Activated naive CD4-positive, alpha-beta T cell treated with Interleukin-2 at 50 U/mL for 16 hours (primary cell): ENCODE measurements around the gene PBRM1.

ENCODE experiments used
- DNase-seq: peaks from one replicate; pipeline ENCODE4 v3.0.0-alpha.2; 2020

The PBRM1 gene

DNA sequence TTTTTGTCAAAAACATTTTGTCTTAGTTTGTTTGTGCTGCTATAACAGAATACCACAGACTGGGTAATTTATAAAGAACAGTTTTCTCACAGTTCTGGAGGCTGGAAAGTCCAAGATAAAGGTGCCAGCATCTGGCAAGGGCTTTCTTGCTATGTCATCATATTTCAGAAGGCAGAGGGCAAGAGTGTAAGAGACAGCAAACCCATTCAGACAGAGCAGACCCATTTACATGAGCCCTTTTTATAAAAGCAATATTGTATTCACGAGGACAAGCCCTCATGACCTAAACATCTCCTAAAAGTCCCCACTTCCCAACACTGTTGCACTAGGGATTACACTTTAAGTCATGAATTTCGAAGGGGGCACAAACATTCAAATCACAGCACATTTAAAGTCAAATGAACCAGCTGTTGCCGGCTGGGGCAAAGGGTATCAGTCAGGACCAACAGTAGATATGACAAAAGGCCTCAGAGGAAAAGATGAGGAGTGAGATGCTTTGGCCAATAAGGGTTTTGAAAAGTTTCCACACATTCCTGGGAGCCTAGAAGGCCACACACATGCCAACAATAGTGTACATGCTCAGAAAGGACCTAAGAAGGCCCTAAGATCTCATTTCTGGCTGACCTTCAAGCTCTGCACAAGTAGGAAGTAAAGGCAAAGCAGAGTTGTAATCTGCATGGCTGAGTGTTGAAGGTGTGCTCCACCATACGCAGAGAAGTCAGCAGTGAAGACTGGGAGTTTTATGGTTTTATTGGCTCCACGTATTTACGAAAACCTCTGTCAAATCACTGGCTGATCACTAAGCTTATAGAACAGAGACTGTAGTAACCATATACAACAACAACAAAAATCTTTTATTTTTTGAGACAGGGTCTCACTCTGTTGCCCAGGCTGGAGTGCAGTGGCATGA is 111.4 kb downstream of the PBRM1 start:
- no peak for DNase-seq

DNA sequence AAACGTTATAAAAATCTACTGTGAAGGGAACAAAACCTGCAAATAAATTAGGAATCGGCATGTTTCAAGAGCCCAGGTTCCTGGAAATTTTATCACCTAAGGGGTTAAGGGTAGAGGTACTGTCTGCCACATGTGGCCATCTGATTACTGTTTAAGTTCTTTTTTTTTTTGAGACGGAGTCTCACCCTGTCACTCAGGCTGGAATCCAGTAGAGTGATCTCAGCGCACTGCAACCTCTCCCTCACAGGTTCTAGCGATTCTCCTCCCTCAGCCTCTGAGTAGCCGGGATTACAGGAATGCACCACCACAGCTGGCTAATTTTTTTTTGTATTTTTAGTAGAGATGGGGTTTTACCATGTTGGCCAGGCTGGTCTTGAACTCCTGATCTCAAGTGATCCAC is 113.5 kb downstream of the PBRM1 start:
- no peak for DNase-seq

DNA sequence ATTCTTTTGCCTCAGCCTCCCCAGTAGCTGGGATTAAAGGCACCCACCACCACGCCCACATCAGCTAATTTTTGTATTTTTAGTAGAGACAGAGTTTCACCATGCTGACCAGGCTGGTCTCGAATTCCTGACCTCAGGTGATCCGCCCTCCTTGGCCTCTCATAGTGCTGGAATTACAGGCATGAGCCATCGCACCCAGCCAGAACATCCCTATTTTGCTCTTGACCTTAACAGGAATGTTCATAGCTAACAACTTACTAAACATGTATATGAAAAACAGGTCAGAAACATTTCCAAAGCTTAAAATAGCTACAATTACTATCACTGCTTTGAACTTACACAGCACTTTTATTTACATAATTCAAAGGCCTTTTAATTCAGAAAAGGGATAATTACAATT is 115.6 kb downstream of the PBRM1 start:
- DNase-seq: no peak

DNA sequence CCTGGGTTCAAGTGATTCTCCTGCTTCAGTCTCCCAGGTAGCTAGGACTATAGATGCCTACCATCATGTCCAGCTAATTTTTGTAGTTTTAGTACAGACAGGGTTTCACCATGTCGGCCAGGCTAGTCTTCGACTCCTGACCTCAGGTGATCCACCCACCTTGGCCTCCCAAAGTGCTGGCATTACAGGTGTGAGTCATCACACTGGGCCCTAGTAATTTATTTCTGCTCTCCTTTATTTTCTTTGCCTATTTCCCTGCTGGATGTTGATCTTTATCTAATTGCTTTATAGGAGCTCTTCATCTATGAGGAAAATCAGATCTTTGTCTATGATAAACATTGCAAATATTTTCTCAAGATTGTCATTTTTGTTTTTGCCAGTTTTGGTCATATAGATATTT is 117.6 kb downstream of the PBRM1 start:
- no peak for DNase-seq

DNA sequence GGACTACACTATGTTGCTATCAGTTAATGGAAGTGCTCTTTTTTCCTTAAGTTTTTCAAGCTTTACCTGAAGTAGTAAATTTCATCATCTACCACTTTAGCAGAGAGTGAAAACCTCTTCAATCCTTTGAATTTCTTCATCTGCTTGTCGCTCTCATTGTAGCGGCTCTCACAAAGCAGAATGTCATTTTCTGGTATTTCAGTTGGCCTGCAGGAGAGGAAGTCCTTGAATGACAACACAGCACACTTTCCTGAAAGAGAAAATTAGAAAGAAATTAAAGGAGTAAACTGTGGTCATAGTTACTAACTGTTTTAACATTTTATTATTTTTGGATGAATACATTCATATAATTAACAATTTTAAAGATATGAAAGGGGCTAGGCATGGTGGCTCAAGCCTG is 121.7 kb downstream of the PBRM1 start:
- DNase-seq: no peak

DNA sequence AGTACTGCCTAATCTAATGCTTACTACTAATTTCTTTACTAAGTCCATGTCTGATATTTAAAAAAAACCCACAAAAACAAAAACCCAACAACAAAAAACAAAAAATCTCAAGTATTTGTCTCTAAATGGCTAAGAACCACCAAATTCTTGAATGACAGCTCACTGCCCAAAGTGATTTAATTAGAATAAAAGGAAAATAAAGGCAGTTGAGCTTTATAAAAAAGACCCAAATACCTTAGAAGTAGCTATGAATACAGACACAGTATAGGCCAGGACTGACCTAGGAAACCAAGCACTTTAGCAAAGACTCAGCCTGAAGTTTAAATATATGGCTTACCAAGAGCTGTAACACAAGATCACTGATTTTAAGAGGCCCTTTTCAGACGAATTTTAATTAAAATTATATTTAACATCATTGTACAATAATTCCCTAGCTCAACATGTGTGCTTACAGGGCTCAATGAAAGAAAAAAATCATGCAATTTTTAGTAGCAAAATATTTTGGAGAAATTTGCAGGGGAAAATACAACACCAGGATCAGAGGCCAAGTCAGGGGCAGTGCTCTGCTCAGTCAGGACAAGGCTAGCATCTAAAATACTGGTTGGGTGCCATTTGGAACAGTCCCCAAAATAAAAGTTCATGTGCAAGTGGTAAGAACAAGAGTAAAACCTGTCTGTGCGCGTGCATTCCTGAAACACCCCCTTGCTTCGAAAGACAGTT is 124.5 kb downstream of the PBRM1 start:
- no peak for DNase-seq

DNA sequence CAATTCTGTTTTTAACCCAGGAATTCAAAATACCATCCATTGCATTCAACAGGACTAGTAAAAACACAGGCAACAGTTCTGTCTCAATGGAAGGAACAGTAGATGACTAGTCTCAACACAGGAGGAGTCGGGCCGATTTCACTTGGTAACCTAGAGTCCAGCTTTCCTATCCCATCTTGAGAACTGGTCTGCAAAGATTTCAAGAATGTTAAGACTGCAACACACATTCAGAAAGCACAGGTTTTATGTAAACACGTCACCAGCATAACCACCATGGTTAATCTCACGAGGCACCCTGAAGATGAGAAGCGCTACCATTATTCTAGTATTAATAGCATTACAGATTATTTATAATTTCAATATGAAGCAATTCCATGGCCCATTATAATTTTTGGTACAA is 127.3 kb downstream of the PBRM1 start:
- DNase-seq: no peak

DNA sequence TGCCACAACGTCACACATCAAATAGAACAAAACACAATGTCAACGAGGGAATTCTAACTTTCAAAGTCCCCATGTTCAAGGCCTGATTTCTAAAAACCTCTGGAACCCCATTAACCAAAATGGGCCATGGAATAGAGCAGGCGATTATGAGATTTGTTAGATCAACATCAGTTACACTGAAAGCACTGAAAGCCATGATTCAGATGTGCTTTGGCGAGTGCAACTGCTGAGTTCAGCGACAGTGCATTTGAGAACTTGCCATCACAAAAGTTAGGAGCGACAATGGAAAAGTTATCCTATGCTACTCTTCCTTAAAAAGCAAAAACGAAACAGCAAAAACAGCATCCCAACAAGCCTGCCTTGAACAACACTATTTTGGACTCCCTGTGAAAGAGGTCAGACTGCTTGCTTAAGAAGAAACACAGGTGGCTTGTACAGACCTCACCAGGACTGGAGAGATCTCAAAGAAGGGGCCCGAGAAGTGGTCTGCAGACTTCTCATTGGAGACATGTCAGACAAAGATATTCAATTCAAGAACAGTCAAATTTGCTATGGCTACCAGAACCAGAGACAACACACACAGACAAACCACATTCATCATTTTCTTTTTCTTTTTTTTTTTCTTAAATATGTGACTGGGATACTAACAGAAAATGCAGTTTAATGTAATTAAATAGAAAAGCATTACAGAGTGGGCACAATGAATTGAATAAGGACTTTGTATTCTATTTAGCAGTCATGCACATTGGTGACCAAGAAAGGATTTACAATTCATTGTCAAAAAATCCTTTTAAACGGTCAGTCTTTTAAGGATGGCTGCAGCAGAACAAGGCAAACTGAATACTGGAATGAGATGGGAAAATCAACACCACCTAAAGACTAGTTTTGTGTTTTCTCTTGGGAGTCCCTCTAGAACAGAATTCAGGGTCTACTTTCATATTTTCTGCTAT is 128.4 kb downstream of the PBRM1 start:
- no peak for DNase-seq

DNA sequence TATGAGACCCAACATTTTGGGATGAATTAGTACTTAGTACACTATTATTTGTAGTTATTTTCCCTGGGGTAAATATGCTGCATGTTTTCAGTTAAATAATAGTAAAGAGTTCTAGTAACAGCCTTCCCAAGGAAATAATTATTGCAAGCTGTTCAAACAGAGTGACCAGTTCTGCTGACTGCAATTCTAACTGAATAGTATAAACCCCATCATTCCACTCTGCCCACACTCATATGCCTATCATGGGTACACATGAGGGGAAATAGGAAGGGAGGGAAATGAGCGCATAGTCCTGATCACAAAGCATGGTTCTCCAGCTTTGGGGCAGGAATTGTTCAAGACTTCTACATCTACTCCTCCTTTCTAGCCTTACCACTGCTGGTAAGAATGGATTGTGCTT is 130.7 kb downstream of the PBRM1 start:
- no peak for DNase-seq

DNA sequence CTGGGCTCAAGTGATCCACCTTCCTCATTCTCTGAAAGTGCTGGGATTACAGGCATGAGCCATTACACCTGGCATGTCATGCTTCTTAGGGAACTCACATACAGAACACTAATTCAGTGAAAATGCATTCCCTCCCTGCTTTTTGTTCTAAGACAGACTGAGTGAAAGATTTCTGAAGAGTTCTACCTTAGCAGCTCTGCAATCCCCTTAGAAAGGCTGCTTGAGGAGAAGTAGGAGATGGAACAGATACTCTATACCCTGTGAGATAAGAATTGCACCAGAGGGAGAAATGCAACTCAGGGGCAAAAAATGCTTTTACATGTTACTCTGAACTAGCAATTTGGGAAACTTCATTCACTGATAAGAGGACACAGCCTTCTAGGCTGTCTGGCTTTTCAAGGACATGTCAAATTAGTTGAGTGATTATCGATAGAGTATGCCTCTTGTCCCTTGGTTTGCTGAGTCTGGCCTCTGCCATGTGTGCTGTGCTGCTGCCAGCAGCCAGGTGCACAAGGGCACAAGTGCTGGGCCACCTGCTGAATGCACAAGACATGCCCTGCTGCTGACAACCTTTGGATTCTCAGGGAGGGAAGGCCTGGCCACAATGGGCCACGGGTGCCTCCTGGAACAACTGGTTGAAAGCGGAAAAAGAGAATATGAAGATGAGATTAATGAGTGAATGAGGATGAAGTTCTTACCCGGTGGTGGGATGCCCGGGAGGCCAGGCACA is 131.5 kb downstream of the PBRM1 start:
- no peak for DNase-seq

DNA sequence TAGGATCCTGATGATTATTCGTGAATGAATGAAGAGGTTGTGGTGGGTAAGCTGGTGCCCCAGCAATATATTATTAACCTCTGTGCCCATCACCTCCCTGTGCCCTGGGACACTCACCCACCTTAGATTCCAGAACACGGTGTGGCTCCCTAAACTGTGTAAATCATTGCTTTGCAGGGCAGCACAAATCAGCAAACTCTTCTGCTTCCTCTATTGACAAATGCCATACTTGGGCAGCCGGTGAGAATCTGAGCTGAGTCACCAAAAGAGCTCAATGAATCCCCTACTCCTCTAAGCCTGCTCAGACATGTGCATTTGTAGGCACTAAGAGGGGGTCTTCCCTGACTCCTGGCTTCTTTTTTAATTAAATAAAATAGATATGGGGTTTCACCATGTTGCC is 133.6 kb downstream of the PBRM1 start:
- no peak for DNase-seq

DNA sequence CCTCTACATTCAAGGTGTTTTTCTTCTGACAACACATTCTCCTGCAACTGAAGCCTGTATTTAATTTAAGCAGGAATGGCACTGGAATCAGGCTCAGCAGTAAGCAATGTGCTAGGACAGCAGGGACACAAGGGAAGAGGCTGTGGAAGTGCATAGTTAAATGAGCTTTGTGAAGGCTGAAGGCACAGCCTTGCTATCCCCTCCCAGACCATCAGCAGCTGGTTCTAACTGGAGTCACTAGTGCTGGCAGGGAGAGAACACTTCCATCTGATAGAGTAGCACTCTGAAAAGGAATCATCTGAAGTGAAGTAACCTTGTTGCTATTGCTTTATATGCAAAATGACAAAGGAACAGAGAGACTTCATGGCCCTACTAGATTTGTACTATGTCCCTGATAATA is 134.6 kb downstream of the PBRM1 start:
- DNase-seq: no peak

DNA sequence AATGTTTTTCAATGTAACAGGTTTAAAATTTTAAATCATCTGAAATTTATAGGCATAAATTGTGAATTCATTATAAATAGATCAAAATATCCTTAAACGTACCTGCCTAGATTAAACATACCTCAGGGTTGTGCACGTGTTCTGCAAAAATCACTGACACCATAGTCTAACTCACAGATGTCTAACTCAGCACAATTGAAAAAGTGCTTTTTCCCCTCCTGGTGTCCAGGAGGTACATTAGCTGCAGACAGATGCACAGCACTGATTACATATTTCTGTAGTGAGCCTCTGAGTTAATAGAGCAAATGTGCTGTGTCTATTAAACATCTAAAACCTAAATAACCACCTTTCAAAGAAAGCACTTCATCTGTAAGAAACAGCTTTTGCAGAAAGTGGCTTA is 138.6 kb downstream of the PBRM1 start:
- DNase-seq: no peak

DNA sequence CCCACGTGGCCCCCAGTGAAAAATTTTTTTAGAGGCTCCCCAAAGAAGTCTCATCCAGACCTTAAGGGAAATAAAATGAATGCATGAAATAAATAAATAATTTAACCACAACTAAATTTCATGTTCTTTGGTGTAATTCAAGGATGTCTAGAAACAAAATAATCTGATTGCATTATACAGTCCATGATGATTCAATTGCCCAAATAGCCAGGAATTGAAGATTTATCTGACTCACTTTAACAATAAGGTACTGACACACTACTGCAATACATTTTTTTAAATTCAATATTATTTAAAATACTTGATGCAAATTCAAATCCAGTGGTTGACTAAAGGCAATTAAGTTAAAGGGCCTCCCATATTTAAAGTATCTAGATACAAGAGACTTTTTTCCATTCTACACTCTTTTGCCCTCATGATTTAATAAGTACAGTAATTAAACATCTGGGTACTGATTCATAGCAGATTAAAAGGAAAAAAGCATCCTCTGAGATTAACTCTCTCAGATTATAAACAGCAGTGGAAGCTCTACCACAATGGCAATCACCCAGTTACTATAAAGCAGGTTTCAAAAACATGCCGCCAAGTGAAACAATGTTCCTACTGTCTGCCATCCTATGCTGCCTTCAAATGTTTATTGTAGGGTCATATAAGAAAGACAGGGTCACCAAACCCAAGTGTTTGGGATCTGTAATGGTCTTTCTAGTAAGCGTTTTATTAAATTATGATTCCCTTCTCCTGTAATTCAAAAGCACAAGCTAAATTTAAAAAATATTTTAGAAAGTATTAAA is 139.4 kb downstream of the PBRM1 start:
- DNase-seq: no peak

DNA sequence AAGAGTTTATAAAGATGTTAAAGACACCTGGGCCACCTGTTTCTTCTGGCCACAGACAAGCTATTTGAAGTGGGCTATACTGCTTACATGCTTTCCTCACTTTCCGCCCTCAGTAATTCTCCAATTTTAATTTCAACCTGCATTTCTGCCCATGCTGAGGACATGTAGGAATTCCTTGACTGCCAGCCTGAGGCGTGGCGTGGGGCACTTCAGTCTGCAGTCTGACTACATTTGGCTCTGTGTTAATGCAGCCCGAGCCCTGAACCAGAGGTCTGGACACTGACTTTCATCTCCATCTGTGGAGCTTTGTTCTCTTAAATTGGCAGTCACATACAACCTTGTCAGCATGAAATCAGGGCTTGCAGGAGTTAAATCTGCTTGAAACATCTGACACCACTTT is 140.8 kb downstream of the PBRM1 start:
- no peak for DNase-seq

DNA sequence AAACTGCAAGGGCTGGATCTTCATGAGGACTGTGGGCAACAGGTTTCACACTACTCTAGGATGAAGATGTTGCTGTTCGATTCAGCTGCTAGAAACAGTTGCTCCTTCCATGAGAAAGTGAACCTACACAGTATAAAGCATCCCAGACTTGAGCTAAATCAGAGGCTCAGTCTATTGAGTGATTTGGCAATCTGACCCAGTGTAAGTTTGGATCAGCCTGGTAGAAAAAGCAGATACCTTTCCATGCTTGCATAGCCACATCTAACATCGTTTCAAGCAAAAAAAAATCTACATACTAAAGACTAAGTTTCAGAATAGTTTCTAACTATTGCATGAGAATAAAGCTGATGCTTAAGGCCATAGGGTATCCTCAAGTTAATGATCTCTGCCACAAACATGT is 144.7 kb downstream of the PBRM1 start:
- no peak for DNase-seq

DNA sequence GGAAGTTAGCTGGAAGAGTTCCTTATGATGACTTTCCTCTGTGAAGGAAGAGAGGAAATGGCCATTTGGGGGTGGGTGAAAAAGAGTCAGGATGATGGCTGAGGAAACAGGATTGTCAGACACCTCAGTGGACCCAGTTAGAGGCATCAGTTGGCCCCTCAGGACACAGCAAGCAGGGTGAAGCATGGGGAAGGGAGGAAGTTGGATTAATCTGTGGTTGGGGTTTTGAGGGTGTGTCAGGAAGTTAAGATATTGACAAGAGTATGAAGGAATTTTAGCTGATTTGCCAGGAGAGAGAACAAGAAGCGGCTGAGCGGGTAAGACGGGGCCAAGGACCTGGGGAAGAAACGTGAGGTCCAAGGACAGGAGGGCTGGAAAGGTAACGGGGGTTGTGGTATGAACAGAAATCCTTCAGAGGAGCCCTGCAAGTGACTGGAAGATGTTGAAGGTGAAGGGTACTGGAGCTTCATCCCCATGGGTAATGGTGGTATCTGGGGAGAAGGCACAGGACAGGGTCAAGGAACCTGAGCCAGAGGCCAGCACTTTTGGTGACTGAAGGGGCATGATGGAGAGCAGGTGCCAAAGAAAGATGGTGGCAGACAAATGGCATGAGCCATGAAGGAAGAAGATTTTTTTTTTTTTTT is 146.6 kb downstream of the PBRM1 start:
- DNase-seq: no peak

DNA sequence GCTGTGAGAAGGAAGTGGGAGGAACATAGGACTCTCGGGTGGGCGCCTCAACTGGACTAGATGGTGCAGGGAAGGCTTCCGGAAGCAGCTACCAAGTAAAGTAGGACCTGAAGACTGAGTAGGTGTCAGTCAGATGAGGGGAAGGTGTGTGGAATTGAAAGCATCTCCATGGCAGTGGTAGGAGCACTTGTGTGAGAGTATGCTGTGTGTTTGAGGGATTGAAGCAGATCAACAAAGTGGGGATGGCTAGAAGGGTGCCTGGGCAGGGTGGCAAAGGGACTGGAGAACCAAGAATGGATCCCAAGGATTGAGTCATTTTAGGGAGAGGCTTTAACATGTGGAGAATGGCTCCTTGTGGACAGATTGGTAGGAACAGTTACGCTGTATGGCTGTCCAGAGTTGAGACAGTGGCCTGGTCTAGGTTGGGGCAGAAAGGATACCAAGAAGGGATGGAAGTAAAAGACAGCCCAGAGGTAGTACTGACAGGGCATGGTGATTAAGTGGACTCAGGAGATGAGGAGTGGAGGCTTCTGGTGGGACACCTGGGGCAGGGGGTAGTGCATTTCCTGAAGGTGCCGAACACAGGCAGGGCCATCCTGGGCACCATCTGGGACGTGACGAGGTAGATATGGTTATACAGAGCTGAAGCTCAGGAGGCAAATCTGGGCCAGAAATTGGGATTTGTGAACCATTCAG is 147.8 kb downstream of the PBRM1 start:
- DNase-seq: no peak

DNA sequence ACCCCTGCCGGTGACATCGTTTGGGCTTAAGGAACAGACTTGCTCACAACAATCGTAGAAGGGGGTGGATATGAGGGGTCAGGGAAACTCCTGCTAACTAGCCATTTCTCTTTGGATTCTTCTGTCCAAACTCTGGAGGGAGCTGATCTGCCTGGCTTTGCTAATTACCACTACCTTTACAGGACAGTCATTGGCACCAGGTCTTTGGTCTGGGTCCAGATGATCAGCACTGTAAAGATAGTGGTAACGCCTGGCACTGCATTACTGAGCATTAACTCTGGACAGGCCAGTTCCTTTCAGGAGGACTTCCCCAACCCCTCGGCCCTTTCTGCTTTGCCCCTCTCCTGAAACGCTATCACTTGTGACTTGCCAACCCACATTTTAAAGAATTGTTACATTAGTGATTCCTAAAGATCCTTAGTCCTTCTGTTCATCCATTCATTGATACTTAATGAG is 148.5 kb downstream of the PBRM1 start:
- DNase-seq: no peak
